ENCODE measurements around the gene MIF4GD. TPM values are rescaled to one million over a fixed set of nuclear protein-coding genes. Genes with fewer than 3 reads are reported as not detected.

Gene MIF4GD, protein sequence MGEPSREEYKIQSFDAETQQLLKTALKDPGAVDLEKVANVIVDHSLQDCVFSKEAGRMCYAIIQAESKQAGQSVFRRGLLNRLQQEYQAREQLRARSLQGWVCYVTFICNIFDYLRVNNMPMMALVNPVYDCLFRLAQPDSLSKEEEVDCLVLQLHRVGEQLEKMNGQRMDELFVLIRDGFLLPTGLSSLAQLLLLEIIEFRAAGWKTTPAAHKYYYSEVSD
- 23.2 TPM for polyA plus RNA-seq
- long read RNA-seq, donor 1, transcript MIF4GD-202 (6 exons, 1,306 nt), result major isoform, 5 of 8 reads
- long read RNA-seq, donor 1, partial matches to known transcripts, result 0 of 8 reads
- long read RNA-seq, donor 1, other reads (novel, unspliced or antisense), result 0 of 8 reads
- long read RNA-seq, donor 2, transcript MIF4GD-202 (6 exons, 1,306 nt), result minor isoform, 5 of 16 reads
- long read RNA-seq, donor 2, transcript MIF4GD-214 (5 exons, 1,230 nt), result major isoform, 9 of 16 reads
- long read RNA-seq, donor 2, partial matches to known transcripts, result 0 of 16 reads
- long read RNA-seq, donor 2, other reads (novel, unspliced or antisense), result 0 of 16 reads
- long read RNA-seq, donor 3, result 0 reads
- long read RNA-seq, donor 4, partial matches to known transcripts, result 0 of 3 reads
- long read RNA-seq, donor 4, other reads (novel, unspliced or antisense), result 0 of 3 reads
- long read RNA-seq, donor 5, partial matches to known transcripts, result 0 of 5 reads
- long read RNA-seq, donor 5, other reads (novel, unspliced or antisense), result 0 of 5 reads
- long read RNA-seq, donor 6, partial matches to known transcripts, result 10 of 21 reads
- long read RNA-seq, donor 6, other reads (novel, unspliced or antisense), result 0 of 21 reads
- long read RNA-seq, donor 7, partial matches to known transcripts, result 0 of 5 reads
- long read RNA-seq, donor 7, other reads (novel, unspliced or antisense), result 0 of 5 reads
- long read RNA-seq, donor 8, partial matches to known transcripts, result 9 of 22 reads
- long read RNA-seq, donor 8, other reads (novel, unspliced or antisense), result 0 of 22 reads
- long read RNA-seq, donor 9, transcript MIF4GD-202 (6 exons, 1,306 nt), result major isoform, 8 of 26 reads
- long read RNA-seq, donor 9, partial matches to known transcripts, result 13 of 26 reads
- long read RNA-seq, donor 9, other reads (novel, unspliced or antisense), result 0 of 26 reads
- long read RNA-seq, donor 10, transcript MIF4GD-202 (6 exons, 1,306 nt), result major isoform, 6 of 18 reads
- long read RNA-seq, donor 10, partial matches to known transcripts, result 9 of 18 reads
- long read RNA-seq, donor 10, other reads (novel, unspliced or antisense), result 0 of 18 reads
- long read RNA-seq, donor 11, transcript MIF4GD-202 (6 exons, 1,306 nt), result major isoform, 5 of 11 reads
- long read RNA-seq, donor 11, partial matches to known transcripts, result 0 of 11 reads
- long read RNA-seq, donor 11, other reads (novel, unspliced or antisense), result 0 of 11 reads

- Histone ChIP-seq H3K4me1 (ENCODE audit: control insufficient read depth, insufficient read depth, low read length) (peaks cover 35% of the 10 kb centered on the region), H3K9me3 (ENCODE audit: control insufficient read depth, low read depth, low read length) (peaks cover 3% of the 10 kb centered on the region), H3K27ac (ENCODE audit: low read length) (peak within 1 kb of the TSS; percentile 97), H3K4me3 (ENCODE audit: low read length) (peak within 1 kb of the TSS; percentile 100), H3K27me3 (ENCODE audit: control insufficient read depth, insufficient read depth, low read length) (no peaks in the 10 kb centered on the region), H3K36me3 (ENCODE audit: control insufficient read depth, insufficient read depth, low read length) (peaks cover 23% of the 10 kb centered on the region)
- WGBS (ENCODE audit: insufficient coverage, low lambda C conversion rate), result no CpG with 5 or more reads among the region's 39 CpGs
- DNase-seq, result no peak
These were observed at the start of gene MIF4GD for GRCh38 chr17:75270966-75271232. Gene MIF4GD (minus strand): TSS chr17:75271231. CDS start chr17:75270195, 1,036 bp downstream.

DNA sequence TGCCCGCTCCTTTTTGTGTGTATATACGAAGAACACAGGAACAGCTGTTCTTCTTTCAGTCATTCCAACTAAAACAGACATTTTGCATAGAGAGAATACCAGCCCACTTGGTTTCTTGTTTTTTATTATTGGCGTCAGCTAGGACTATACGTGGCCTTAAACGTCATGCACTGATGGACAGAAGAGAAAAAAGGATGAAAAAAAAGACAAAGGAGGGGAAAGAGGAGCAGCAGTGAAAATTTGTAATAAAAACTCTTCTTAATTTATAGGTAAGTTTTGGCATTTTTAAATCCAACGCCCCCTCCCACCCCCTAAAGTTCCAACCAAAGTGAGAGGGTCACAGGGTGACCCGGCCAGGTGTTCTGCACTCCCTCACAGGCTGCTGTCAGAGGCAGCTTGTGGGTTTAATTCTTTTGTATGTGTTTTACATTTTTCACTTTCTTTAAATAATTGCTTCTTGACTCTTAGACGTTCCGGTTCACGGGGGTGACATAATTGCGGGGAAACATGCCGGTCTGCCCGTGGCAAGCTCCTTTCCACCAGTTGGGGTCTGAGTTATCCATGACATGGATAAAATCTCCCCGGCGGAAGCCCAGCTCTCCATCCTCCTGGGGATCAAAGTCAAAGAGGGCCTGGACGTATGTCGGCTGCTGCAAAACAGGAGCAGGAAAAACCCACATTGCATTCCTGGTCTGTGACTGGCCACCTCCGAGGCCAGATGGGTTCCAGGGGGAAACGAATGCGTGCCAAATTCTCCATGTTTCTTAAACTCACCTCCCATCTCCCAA, 49.1 kb upstream of the MIF4GD start:
- no CpG with 5 or more reads among the region's 20 CpGs for WGBS (ENCODE audit: insufficient coverage, low lambda C conversion rate)
- Histone ChIP-seq H3K9me3 (ENCODE audit: control insufficient read depth, low read depth, low read length) (no peaks in the 10 kb centered on the region), H3K4me3 (ENCODE audit: low read length) (no peak overlapping the region), H3K36me3 (ENCODE audit: control insufficient read depth, insufficient read depth, low read length) (peaks cover 47% of the 10 kb centered on the region), H3K4me1 (ENCODE audit: control insufficient read depth, insufficient read depth, low read length) (no peaks in the 10 kb centered on the region), H3K27ac (ENCODE audit: low read length) (no peak overlapping the region), H3K27me3 (ENCODE audit: control insufficient read depth, insufficient read depth, low read length) (no peaks in the 10 kb centered on the region)
- no peak for DNase-seq

DNA sequence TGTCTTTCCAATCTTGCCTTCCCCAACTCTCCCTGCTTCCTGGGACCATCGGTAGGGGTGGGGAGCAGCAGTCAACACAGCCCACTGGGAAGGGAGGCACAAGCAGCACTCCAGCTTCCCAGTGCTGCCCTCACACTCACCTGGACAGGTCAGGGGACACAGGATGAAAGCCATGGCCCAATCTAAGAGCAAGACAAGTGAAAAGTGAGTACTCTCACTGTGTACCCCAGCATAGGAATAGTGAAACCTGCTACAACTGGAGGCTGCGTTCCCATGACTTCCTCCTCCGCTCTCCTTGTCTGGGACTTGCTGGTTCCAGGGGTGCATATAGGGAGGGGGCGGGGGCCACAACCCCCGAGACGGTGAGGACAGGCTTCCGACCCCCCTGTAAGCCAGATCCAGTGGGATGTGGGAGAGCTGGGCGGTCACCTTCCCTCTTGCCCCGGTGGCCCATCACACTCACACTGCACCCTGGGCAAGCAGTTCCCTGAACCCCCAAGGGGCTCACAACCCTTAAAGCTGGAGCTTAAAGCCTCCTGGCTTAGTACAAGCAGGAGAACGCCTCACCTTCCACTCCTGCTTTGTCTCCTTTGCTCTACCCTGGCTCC, 47.7 kb upstream of the MIF4GD start:
- H3K27ac ChIP-seq (ENCODE audit: low read length), result no peak overlapping the region
- no CpG with 5 or more reads among the region's 10 CpGs for WGBS (ENCODE audit: insufficient coverage, low lambda C conversion rate)
- H3K9me3 ChIP-seq (ENCODE audit: control insufficient read depth, low read depth, low read length), result no peaks in the 10 kb centered on the region
- no peaks in the 10 kb centered on the region for H3K4me1 ChIP-seq (ENCODE audit: control insufficient read depth, insufficient read depth, low read length)
- no peaks in the 10 kb centered on the region for H3K27me3 ChIP-seq (ENCODE audit: control insufficient read depth, insufficient read depth, low read length)
- peaks cover 47% of the 10 kb centered on the region for H3K36me3 ChIP-seq (ENCODE audit: control insufficient read depth, insufficient read depth, low read length)
- no peak overlapping the region for H3K4me3 ChIP-seq (ENCODE audit: low read length)
- DNase-seq, result no peak

DNA sequence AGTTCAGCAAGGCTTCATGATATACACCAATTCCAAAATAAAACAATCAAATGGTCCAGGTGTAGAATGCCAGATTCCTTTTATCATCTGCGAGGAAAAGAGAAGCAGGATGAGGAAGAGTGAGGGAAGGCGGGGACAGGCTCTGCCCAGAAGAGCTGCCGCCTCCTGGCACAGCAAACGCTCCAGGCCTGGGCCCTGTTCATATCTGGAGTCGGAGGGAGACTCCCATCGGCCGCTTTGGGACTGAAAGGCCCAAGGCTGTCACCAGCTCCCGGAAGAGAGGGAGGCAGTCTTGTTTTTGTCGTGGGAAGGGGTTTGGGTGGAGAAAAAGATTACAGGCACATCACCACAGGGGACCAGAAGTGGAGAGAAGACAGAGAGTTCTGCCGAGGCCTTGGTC, 47.2 kb upstream of the MIF4GD start:
- Histone ChIP-seq H3K27ac (ENCODE audit: low read length) (no peak overlapping the region), H3K27me3 (ENCODE audit: control insufficient read depth, insufficient read depth, low read length) (no peaks in the 10 kb centered on the region), H3K4me3 (ENCODE audit: low read length) (no peak overlapping the region), H3K4me1 (ENCODE audit: control insufficient read depth, insufficient read depth, low read length) (no peaks in the 10 kb centered on the region), H3K9me3 (ENCODE audit: control insufficient read depth, low read depth, low read length) (no peaks in the 10 kb centered on the region), H3K36me3 (ENCODE audit: control insufficient read depth, insufficient read depth, low read length) (peaks cover 46% of the 10 kb centered on the region)
- no peak for DNase-seq
- WGBS (ENCODE audit: insufficient coverage, low lambda C conversion rate), result no CpG with 5 or more reads among the region's 10 CpGs

DNA sequence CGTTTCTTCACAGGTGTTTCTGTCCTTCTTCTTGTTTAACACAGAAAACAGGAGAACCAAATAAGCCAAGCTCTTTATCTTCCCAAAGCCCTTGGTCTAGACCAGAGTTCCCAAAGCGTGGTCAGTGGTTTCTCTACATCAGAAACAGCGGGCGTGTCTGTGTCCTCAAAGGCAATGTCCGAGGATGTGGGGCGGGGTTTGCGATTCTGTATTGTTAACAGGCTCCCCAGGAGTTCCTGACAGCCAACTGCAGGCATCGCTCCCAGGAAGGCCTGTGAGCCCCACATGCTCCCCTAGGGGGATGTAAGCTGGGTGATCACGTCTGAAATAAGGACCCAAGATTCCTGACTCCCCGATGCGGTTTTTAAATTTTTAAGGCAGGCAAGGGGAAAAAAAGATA, 46.6 kb upstream of the MIF4GD start:
- Histone ChIP-seq H3K4me1 (ENCODE audit: control insufficient read depth, insufficient read depth, low read length) (no peaks in the 10 kb centered on the region), H3K27me3 (ENCODE audit: control insufficient read depth, insufficient read depth, low read length) (no peaks in the 10 kb centered on the region), H3K36me3 (ENCODE audit: control insufficient read depth, insufficient read depth, low read length) (peaks cover 44% of the 10 kb centered on the region), H3K4me3 (ENCODE audit: low read length) (no peak overlapping the region), H3K9me3 (ENCODE audit: control insufficient read depth, low read depth, low read length) (no peaks in the 10 kb centered on the region), H3K27ac (ENCODE audit: low read length) (no peak overlapping the region)
- no CpG with 5 or more reads among the region's 11 CpGs for WGBS (ENCODE audit: insufficient coverage, low lambda C conversion rate)
- no peak for DNase-seq

- H3K4me1 ChIP-seq (ENCODE audit: control insufficient read depth, insufficient read depth, low read length), result no peaks in the 10 kb centered on the region
- WGBS (ENCODE audit: insufficient coverage, low lambda C conversion rate), result no CpG with 5 or more reads among the region's 5 CpGs
- H3K4me3 ChIP-seq (ENCODE audit: low read length), result no peak overlapping the region
- H3K27ac ChIP-seq (ENCODE audit: low read length), result no peak overlapping the region
- no peaks in the 10 kb centered on the region for H3K9me3 ChIP-seq (ENCODE audit: control insufficient read depth, low read depth, low read length)
- DNase-seq, result no peak
- H3K27me3 ChIP-seq (ENCODE audit: control insufficient read depth, insufficient read depth, low read length), result no peaks in the 10 kb centered on the region
- peaks cover 37% of the 10 kb centered on the region for H3K36me3 ChIP-seq (ENCODE audit: control insufficient read depth, insufficient read depth, low read length)
These were observed 45.2 kb upstream of the MIF4GD start for GRCh38 chr17:75316253-75316652.

DNA sequence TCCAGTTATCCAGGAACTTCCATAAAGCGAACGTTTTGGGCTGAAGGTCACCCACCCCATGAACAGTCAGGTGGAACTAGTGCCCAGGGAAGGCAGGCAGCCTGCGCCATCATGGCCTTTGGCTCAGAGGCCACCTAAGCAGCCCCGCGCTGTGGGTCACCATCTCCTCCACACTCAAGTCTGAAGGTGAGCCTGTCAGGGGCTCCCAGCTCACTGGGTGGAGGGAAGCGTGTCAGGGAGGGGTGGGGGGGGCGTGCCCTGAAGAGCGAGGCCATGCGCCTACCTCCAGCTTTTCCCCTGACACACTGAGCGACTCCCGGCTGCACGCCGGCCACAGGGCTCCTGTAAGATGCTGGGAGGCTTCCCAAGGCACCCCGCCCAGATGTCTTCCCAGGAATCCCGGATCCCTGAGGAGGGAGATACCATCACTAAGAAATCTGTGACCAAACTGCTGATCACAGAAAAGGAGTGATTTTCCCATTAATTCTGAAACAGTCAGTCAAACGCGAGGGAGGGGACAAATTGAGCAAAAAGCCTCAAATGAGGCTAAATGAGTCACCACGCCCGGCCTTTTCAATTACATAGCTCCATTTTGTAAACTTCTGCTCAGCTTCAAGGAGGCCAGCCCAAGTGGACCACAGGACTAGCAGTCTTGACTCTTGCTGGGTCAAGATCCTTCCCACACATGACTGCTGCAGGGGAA, 44.7 kb upstream of the MIF4GD start:
- Histone ChIP-seq H3K4me3 (ENCODE audit: low read length) (no peak overlapping the region), H3K9me3 (ENCODE audit: control insufficient read depth, low read depth, low read length) (no peaks in the 10 kb centered on the region), H3K27ac (ENCODE audit: low read length) (no peak overlapping the region), H3K36me3 (ENCODE audit: control insufficient read depth, insufficient read depth, low read length) (peaks cover 31% of the 10 kb centered on the region), H3K4me1 (ENCODE audit: control insufficient read depth, insufficient read depth, low read length) (no peaks in the 10 kb centered on the region), H3K27me3 (ENCODE audit: control insufficient read depth, insufficient read depth, low read length) (no peaks in the 10 kb centered on the region)
- no peak for DNase-seq
- WGBS (ENCODE audit: insufficient coverage, low lambda C conversion rate), result no CpG with 5 or more reads among the region's 19 CpGs

GRCh38 chr17:75313941-75314551, 43.0 kb upstream of the MIF4GD start:
- WGBS (ENCODE audit: insufficient coverage, low lambda C conversion rate), result no CpG with 5 or more reads among the region's 14 CpGs
- H3K9me3 ChIP-seq (ENCODE audit: control insufficient read depth, low read depth, low read length), result no peaks in the 10 kb centered on the region
- H3K27me3 ChIP-seq (ENCODE audit: control insufficient read depth, insufficient read depth, low read length), result no peaks in the 10 kb centered on the region
- H3K27ac ChIP-seq (ENCODE audit: low read length), result no peak overlapping the region
- H3K4me3 ChIP-seq (ENCODE audit: low read length), result no peak overlapping the region
- peaks cover 9% of the 10 kb centered on the region for H3K4me1 ChIP-seq (ENCODE audit: control insufficient read depth, insufficient read depth, low read length)
- peaks cover 18% of the 10 kb centered on the region for H3K36me3 ChIP-seq (ENCODE audit: control insufficient read depth, insufficient read depth, low read length)
- no peak for DNase-seq
